Endothelial cell of umbilical vein (primary cell): ENCODE measurements around the gene FMNL2. TPM values are rescaled to one million over a fixed set of nuclear protein-coding genes. Genes with fewer than 3 reads are reported as not detected.

Experiments
- BruUV-seq: library from RNA; stranded (reverse); fragments of 400-500 nt; replicated peaks from 2 replicates; lab custom pipeline; 2021; lab: Mats Ljungman, UMichigan
- CTCF ChIA-PET: fragments of 300-600, 350-600 bp; sonication (Branson Sonifier 250); formaldehyde crosslinking; loops from one replicate; lab custom pipeline; 2021; ENCODE audit warnings: antibody characterized with exemption, inconsistent platforms; lab: Charles Lee
- POLR2A ChIA-PET: fragments of 300-600, 350-600 bp; sonication (Branson Sonifier 250); formaldehyde crosslinking; loops from one replicate; lab custom pipeline; 2021; ENCODE audit warnings: antibody characterized with exemption, inconsistent platforms; lab: Charles Lee
- DNase-seq: peaks from one replicate; pipeline ENCODE4 v3.0.0-alpha.2; 2011; ENCODE audit warnings: low read depth, low spot score
- FAIRE-seq: peaks from 2 replicates; lab custom pipeline; 2011; peaks lifted over from hg19 to GRCh38; lab: Jason Lieb, UNC
- H2AFZ ChIP-seq: 2 replicates; pipeline ENCODE4 v1.6.0; 2012; ENCODE audit warnings: low read depth, low read length, control low read depth, inconsistent platforms
- H3K27ac ChIP-seq: 2 replicates; pipeline ENCODE4 v1.5.1; 2011; ENCODE audit warnings: low read depth, mild to moderate bottlenecking, control low read depth, low read length, moderate library complexity; ENCODE audit not compliant: insufficient read depth
- H3K27me3 ChIP-seq, 2 experiments: 2 replicates each; pipeline versions ENCODE4 v1.6.0 to v1.6.1; 2011; ENCODE audit warnings: low read length in 2 of 2, mixed read lengths in 1 of 2; ENCODE audit not compliant: control insufficient read depth in 2 of 2, insufficient read depth in 2 of 2
- H3K36me3 ChIP-seq, 2 experiments: 2 replicates in 1 of 2; 3 replicates in 1 of 2; pipeline ENCODE4 v1.5.1; 2011; ENCODE audit warnings: low read length in 2 of 2, mild to moderate bottlenecking in 1 of 2, moderate library complexity in 1 of 2; ENCODE audit not compliant: control insufficient read depth in 2 of 2, insufficient read depth in 2 of 2; ENCODE audit errors: extremely low read depth in 1 of 2
- H3K4me1 ChIP-seq: 3 replicates; pipeline ENCODE4 v1.5.1; 2011; ENCODE audit warnings: mild to moderate bottlenecking, low read length; ENCODE audit not compliant: control insufficient read depth, insufficient read depth; ENCODE audit errors: extremely low read depth
- H3K4me2 ChIP-seq: 2 replicates; pipeline ENCODE4 v1.6.1; 2011; ENCODE audit warnings: low read length, control low read depth, mixed read lengths; ENCODE audit not compliant: insufficient read depth
- H3K4me3 ChIP-seq, 3 experiments: fragments of 200-600 bp in 1 of 3; sonication (generic), shearing (Covaris generic) in 1 of 3; replicated peaks in 1 of 3; 2 replicates each; pipeline ENCODE4 v1.5.1; 2011 to 2016; ENCODE audit warnings: control low read depth in 3 of 3, low read length in 3 of 3, mild to moderate bottlenecking in 2 of 3, inconsistent platforms in 1 of 3, low read depth in 1 of 3, moderate library complexity in 1 of 3; ENCODE audit not compliant: insufficient read depth in 1 of 3
- H3K79me2 ChIP-seq: 2 replicates; pipeline ENCODE4 v1.6.0; 2012; ENCODE audit warnings: low read length, inconsistent platforms; ENCODE audit not compliant: control insufficient read depth, insufficient read depth
- H3K9ac ChIP-seq: replicated peaks from 2 replicates; pipeline ENCODE3; 2011; ENCODE audit warnings: low read length, control low read depth; ENCODE audit not compliant: insufficient read depth; ENCODE audit errors: extremely low read depth
- H3K9me1 ChIP-seq: replicated peaks from 3 replicates; pipeline ENCODE4 v1.6.0; 2011; ENCODE audit warnings: mild to moderate bottlenecking, low read length; ENCODE audit not compliant: control insufficient read depth, insufficient read depth; ENCODE audit errors: extremely low read depth
- H3K9me3 ChIP-seq: replicated peaks from 2 replicates; pipeline ENCODE4 v1.5.1; 2012; ENCODE audit warnings: low read length, inconsistent platforms; ENCODE audit not compliant: control insufficient read depth, insufficient read depth
- H4K20me1 ChIP-seq: replicated peaks from 2 replicates; pipeline ENCODE3; 2011; ENCODE audit warnings: mild to moderate bottlenecking, low read length; ENCODE audit not compliant: control insufficient read depth, insufficient read depth; ENCODE audit errors: extremely low read depth
- CTCF ChIP-seq, 2 donors: IDR thresholded peaks; 1 replicate in 1 of 2; 2 replicates in 1 of 2; pipeline ENCODE4 v1.5.1; 2011; ENCODE audit warnings: low read length in 2 of 2, mild to moderate bottlenecking in 2 of 2, moderate library complexity in 2 of 2, control low read depth in 1 of 2, inconsistent platforms in 1 of 2, low read depth in 1 of 2; ENCODE audit not compliant: insufficient read depth in 1 of 2; ENCODE audit errors: extremely low read depth in 1 of 2
- EZH2 ChIP-seq: IDR thresholded peaks from 2 replicates; pipeline ENCODE4 v1.6.1; 2012; ENCODE audit warnings: borderline replicate concordance, low read depth, mild to moderate bottlenecking, moderate library complexity, low read length, inconsistent platforms; ENCODE audit not compliant: severe bottlenecking
- FOS ChIP-seq: IDR thresholded peaks from 2 replicates; pipeline ENCODE4 v1.6.1; 2011; ENCODE audit warnings: mild to moderate bottlenecking, low read length, moderate library complexity, borderline replicate concordance; ENCODE audit not compliant: insufficient read depth
- GATA2 ChIP-seq: IDR thresholded peaks from 2 replicates; pipeline ENCODE4 v1.7.0; 2011; ENCODE audit warnings: low read depth, mild to moderate bottlenecking, moderate library complexity, mixed read lengths, low read length; ENCODE audit not compliant: insufficient read length, insufficient read depth
- JUN ChIP-seq: IDR thresholded peaks from 2 replicates; pipeline ENCODE4 v1.6.1; 2011; ENCODE audit warnings: borderline replicate concordance, low read depth; ENCODE audit not compliant: insufficient read length, insufficient read depth
- MAX ChIP-seq: IDR thresholded peaks from 2 replicates; pipeline ENCODE4 v1.6.1; 2011; ENCODE audit not compliant: insufficient read depth, insufficient read length
- MYC ChIP-seq: IDR thresholded peaks from one replicate; pipeline ENCODE4 v1.6.1; 2011; ENCODE audit warnings: mild to moderate bottlenecking, low read depth, low read length
- POLR2A ChIP-seq: IDR thresholded peaks from 2 replicates; pipeline ENCODE4 v1.6.1; 2012; ENCODE audit warnings: low read depth, mild to moderate bottlenecking, control low read depth, low read length
- POLR2AphosphoS5 ChIP-seq: IDR thresholded peaks from 2 replicates; pipeline ENCODE4 v1.6.1; 2012; ENCODE audit warnings: low read depth, mild to moderate bottlenecking, control low read depth, low read length, moderate library complexity; ENCODE audit not compliant: insufficient read depth
- dilution Hi-C: fragments of 300-500 bp; cut with MboI; formaldehyde crosslinking; loops from one replicate; pipeline ENCODE4 v1.15.0; 2019; ENCODE audit warnings: low sequenced_read_pairs; ENCODE audit not compliant: extremely low pct_ligation_motif_present
- intact Hi-C: fragments of 100-400 bp; cut with micrococcal nuclease; formaldehyde crosslinking; loops from one replicate; pipeline ENCODE4 v1.10.0; 2022
- polyA plus RNA-seq, 4 experiments: library from polyadenylated mRNA; depleted of rRNA in 3 of 4; stranded (reverse) in 3 of 4; unstranded in 1 of 4; fragments of >200 nt; gene quantifications; 2 replicates each; pipeline versions ENCODE4 v1.2.1 to v1.2.3, GENCODE V29; 2011 to 2012; ENCODE audit warnings: missing spikeins in 1 of 4
- total RNA-seq: library from RNA; stranded (reverse); gene quantifications from 2 replicates; pipeline ENCODE4 v1.2.3, GENCODE V29; 2021

FMNL2 gene
- total and polyA plus RNA-seq, 2 donors (not counting 3 experiments of a cell fraction or from before 2014, with no cell fraction given) = 8.3 to 28.0 TPM

GRCh38 chr2:152425765-152426727 lies 91.1 kb downstream of the FMNL2 start:
- ChIA-PET CTCF (interaction anchor here (0.6 to 2.0 kb wide), 2 partner anchors 21 to 99 kb away, joined by 3 to 5 read pairs; no protein-coding TSS in a partner anchor), POLR2A (no interaction called here)
- Histone ChIP-seq H3K36me3 (no peaks in the 10 kb centered on the region), H3K9ac (no peak overlapping the region), H3K9me1 (no peaks in the 10 kb centered on the region), H4K20me1 (no peaks in the 10 kb centered on the region), H3K4me2 (no peak overlapping the region), H3K4me1 (peaks cover 13% of the 10 kb centered on the region), H3K79me2 (peaks cover 22% of the 10 kb centered on the region), H3K27me3 (no peaks in the 10 kb centered on the region), H3K27ac (no peak overlapping the region), H3K4me3 (no peak overlapping the region), H2AFZ (no peak overlapping the region), H3K9me3 (no peaks in the 10 kb centered on the region)
- FAIRE-seq = no peak
- no TSS peak for BruUV-seq
- DNase-seq = no peak
- dilution Hi-C loops (no loop called here), intact Hi-C loops (no loop called here)
- TF ChIP-seq EZH2 = no peak
- TF ChIP-seq GATA2 = no peak
- no peak for TF ChIP-seq JUN
- no peak for TF ChIP-seq POLR2AphosphoS5
- TF ChIP-seq POLR2A = no peak
- TF ChIP-seq FOS = no peak
- TF ChIP-seq CTCF (IDR thresholded peaks at IDR 0.05; ENCODE audit: extremely low read depth in 1 of 2, insufficient read depth in 1 of 2, low read depth in 1 of 2, low read length in 2 of 2) = no peak
- TF ChIP-seq MYC = no peak
- TF ChIP-seq MAX = no peak
